Ovary (tissue), 3 donors: ENCODE results near the gene TANC1.

Experiments used
- EP300 ChIP-seq: sonication (generic); formaldehyde crosslinking; IDR thresholded peaks from one replicate; pipeline ENCODE4 v1.6.1; 2017; ENCODE audit warnings: antibody characterized with exemption
- POLR2A ChIP-seq: fragments of 450-650 bp; IDR thresholded peaks from one replicate; pipeline ENCODE4 v1.6.1; 2017; ENCODE audit warnings: antibody characterized with exemption, mild to moderate bottlenecking, moderate library complexity
- TF ChIP-seq, protein P1 (sequence below), 3 donors: fragments of 450-650 bp in 2 of 3; fragments of 200-600 bp in 1 of 3; IDR thresholded peaks; one replicate each; pipeline versions ENCODE4 v1.5.1 to v1.8.0; 2016 to 2022; ENCODE audit warnings: antibody characterized with exemption in 3 of 3, mild to moderate bottlenecking in 1 of 3
- donor health status: DM: no; HTN: no; CAD: no.

DNA sequence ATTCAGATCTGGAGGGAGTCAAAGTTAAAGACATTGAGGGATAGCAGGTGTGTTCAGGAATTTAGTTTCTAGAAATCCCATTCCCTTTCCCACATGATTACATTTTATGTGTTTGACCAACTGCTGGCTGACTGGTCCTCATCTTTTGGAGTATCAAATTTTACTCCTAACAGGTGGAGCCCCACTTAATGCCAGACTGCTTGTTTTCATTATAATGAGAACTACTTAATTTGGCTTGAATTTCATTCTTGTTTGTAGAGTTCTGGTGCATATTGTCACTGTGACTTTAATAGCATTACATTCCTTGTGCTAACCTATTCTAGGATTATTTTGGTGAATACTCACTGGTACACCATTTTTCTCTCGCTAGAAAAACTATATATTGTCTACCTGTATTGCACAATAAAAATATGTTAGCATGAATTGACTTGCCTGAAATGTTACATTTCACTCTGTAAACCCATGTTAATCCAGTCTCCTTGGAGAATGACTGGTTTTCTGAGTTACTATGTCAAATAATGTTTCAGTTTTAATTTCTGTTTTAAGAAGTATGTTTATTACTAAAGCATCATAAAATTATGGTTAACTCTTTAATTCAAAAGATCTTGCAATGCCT lies 98.2 kb downstream of the TANC1 start:
- TF ChIP-seq, protein P1, sequence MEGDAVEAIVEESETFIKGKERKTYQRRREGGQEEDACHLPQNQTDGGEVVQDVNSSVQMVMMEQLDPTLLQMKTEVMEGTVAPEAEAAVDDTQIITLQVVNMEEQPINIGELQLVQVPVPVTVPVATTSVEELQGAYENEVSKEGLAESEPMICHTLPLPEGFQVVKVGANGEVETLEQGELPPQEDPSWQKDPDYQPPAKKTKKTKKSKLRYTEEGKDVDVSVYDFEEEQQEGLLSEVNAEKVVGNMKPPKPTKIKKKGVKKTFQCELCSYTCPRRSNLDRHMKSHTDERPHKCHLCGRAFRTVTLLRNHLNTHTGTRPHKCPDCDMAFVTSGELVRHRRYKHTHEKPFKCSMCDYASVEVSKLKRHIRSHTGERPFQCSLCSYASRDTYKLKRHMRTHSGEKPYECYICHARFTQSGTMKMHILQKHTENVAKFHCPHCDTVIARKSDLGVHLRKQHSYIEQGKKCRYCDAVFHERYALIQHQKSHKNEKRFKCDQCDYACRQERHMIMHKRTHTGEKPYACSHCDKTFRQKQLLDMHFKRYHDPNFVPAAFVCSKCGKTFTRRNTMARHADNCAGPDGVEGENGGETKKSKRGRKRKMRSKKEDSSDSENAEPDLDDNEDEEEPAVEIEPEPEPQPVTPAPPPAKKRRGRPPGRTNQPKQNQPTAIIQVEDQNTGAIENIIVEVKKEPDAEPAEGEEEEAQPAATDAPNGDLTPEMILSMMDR (IDR thresholded peaks at IDR 0.05), result no peak
- TF ChIP-seq EP300 (no peak), POLR2A (no peak)
